IMR-90 (cell line): ENCODE data around the gene PLPP4. TPM values are rescaled to one million over a fixed set of nuclear protein-coding genes. Genes with fewer than 3 reads are reported as not detected.

Source experiments
- ATAC-seq: fragments of 200-7000 bp; cut with Tn5 transposase; 2 replicates; pipeline ENCODE4 v1.9.1; 2020; ENCODE audit warnings: low read depth, mild to moderate bottlenecking, moderate library complexity
- BruUV-seq: library from RNA; stranded (reverse); fragments of 400-500 nt; replicated peaks from 2 replicates; lab custom pipeline; 2021; lab: Mats Ljungman, UMichigan
- CTCF ChIA-PET: fragments of 300-600 bp; formaldehyde crosslinking; extraction: SDS; loops from one replicate; lab custom pipeline; 2021; ENCODE audit warnings: antibody characterized with exemption; lab: Yijun Ruan, JAX
- POLR2A ChIA-PET: fragments of 300-600 bp; sonication (Branson Sonifier 250); formaldehyde crosslinking; loops from one replicate; lab custom pipeline; 2022; ENCODE audit warnings: antibody characterized with exemption; ENCODE audit not compliant: unreplicated experiment; lab: Charles Lee
- DNase-seq: peaks from one replicate; pipeline ENCODE4 v3.0.0; 2013
- H2AFZ ChIP-seq: replicated peaks from 2 replicates; pipeline ENCODE3; 2013; ENCODE audit warnings: low read length, mild to moderate bottlenecking; ENCODE audit not compliant: poor library complexity
- H2AK5ac ChIP-seq: 2 replicates; pipeline ENCODE4 v1.6.1; 2013; ENCODE audit warnings: low read depth, low read length, inconsistent platforms
- H2AK9ac ChIP-seq: replicated peaks from 2 replicates; pipeline ENCODE3; 2013; ENCODE audit warnings: mild to moderate bottlenecking, low read depth, low read length, moderate library complexity; ENCODE audit not compliant: poor library complexity
- H2BK120ac ChIP-seq: 2 replicates; pipeline ENCODE4 v1.6.1; 2013; ENCODE audit warnings: low read depth, low read length, inconsistent platforms
- H2BK15ac ChIP-seq: 3 replicates; pipeline ENCODE4 v1.6.1; 2013; ENCODE audit warnings: low read depth, low read length, inconsistent platforms
- H2BK20ac ChIP-seq: 2 replicates; pipeline ENCODE4 v1.6.1; 2013; ENCODE audit warnings: low read depth, mild to moderate bottlenecking, inconsistent platforms, low read length, moderate library complexity
- H2BK5ac ChIP-seq: 2 replicates; pipeline ENCODE4 v1.6.1; 2013; ENCODE audit warnings: mild to moderate bottlenecking, low read depth, low read length, inconsistent platforms; ENCODE audit not compliant: poor library complexity, severe bottlenecking
- H3K14ac ChIP-seq: replicated peaks from 2 replicates; pipeline ENCODE4 v1.6.1; 2013; ENCODE audit warnings: low read depth, low read length, inconsistent platforms
- H3K18ac ChIP-seq: 2 replicates; pipeline ENCODE4 v1.6.1; 2013; ENCODE audit warnings: low read depth, low read length, control low read depth
- H3K23ac ChIP-seq: 2 replicates; pipeline ENCODE4 v1.6.1; 2013; ENCODE audit warnings: low read depth, low read length, inconsistent platforms
- H3K27ac ChIP-seq: 2 replicates; pipeline ENCODE4 v1.5.1; 2013; ENCODE audit warnings: mild to moderate bottlenecking, control low read depth, low read length; ENCODE audit not compliant: insufficient read depth
- H3K27me3 ChIP-seq: 2 replicates; pipeline ENCODE4 v1.6.1; 2013; ENCODE audit warnings: low read length; ENCODE audit not compliant: control insufficient read depth, insufficient read depth
- H3K36me3 ChIP-seq: 2 replicates; pipeline ENCODE4 v1.6.1; 2013; ENCODE audit warnings: low read length, mixed read lengths; ENCODE audit not compliant: control insufficient read depth, insufficient read depth
- H3K4ac ChIP-seq: 2 replicates; pipeline ENCODE4 v1.6.1; 2013; ENCODE audit warnings: low read depth, low read length, inconsistent platforms
- H3K4me1 ChIP-seq: 2 replicates; pipeline ENCODE4 v1.6.1; 2013; ENCODE audit warnings: low read length, mixed read lengths; ENCODE audit not compliant: control insufficient read depth, insufficient read depth
- H3K4me2 ChIP-seq: 2 replicates; pipeline ENCODE4 v1.6.1; 2013; ENCODE audit warnings: low read depth, mild to moderate bottlenecking, control low read depth, low read length, moderate library complexity
- H3K4me3 ChIP-seq: 2 replicates; pipeline ENCODE4 v1.5.1; 2013; ENCODE audit warnings: low read depth, mild to moderate bottlenecking, control low read depth, low read length, moderate library complexity; ENCODE audit not compliant: insufficient read depth
- H3K56ac ChIP-seq: 2 replicates; pipeline ENCODE4 v1.6.1; 2013; ENCODE audit warnings: low read length, inconsistent platforms; ENCODE audit not compliant: insufficient read depth; ENCODE audit errors: extremely low read depth
- H3K79me1 ChIP-seq, 2 experiments: 2 replicates each; pipeline ENCODE4 v1.6.1; 2013; ENCODE audit warnings: low read length in 2 of 2, inconsistent platforms in 1 of 2, low read depth in 1 of 2
- H3K9ac ChIP-seq: 2 replicates; pipeline ENCODE4 v1.6.1; 2013; ENCODE audit warnings: low read depth, low read length, control low read depth
- H3K9me1 ChIP-seq: 2 replicates; pipeline ENCODE4 v1.6.1; 2013; ENCODE audit warnings: low read length, inconsistent platforms; ENCODE audit not compliant: insufficient read depth
- H3K9me3 ChIP-seq: 2 replicates; pipeline ENCODE4 v1.6.1; 2013; ENCODE audit warnings: low read length; ENCODE audit not compliant: control insufficient read depth, insufficient read depth
- H4K20me1 ChIP-seq: 2 replicates; pipeline ENCODE4 v1.6.1; 2013; ENCODE audit warnings: low read length, inconsistent platforms; ENCODE audit not compliant: insufficient read depth
- H4K5ac ChIP-seq: 2 replicates; pipeline ENCODE4 v1.6.1; 2013; ENCODE audit warnings: mild to moderate bottlenecking, low read depth, low read length, control low read depth
- H4K8ac ChIP-seq, 2 experiments: 2 replicates each; pipeline ENCODE4 v1.6.1; 2013; ENCODE audit warnings: low read depth in 2 of 2, low read length in 2 of 2, control low read depth in 1 of 2, inconsistent platforms in 1 of 2
- H4K91ac ChIP-seq: 2 replicates; pipeline ENCODE4 v1.6.1; 2013; ENCODE audit warnings: low read depth, low read length, inconsistent platforms; ENCODE audit not compliant: insufficient read depth
- CEBPB ChIP-seq: IDR thresholded peaks from 2 replicates; pipeline ENCODE4 v1.6.1; 2012; ENCODE audit warnings: low read depth, low read length, improper control_type of control experiment
- FOS ChIP-seq: fragments of 150-350 bp; IDR thresholded peaks from 2 replicates; pipeline ENCODE4 v1.6.1; 2016; ENCODE audit warnings: low read depth, low read length
- MAFK ChIP-seq: IDR thresholded peaks from 2 replicates; pipeline ENCODE4 v1.6.1; 2012; ENCODE audit warnings: low read depth, low read length, improper control_type of control experiment
- MAZ ChIP-seq: IDR thresholded peaks from 2 replicates; pipeline ENCODE4 v1.6.1; 2012; ENCODE audit warnings: low read depth, mild to moderate bottlenecking, low read length, improper control_type of control experiment, moderate library complexity, borderline replicate concordance
- MXI1 ChIP-seq: IDR thresholded peaks from 2 replicates; pipeline ENCODE4 v1.6.1; 2012; ENCODE audit warnings: low read depth, mild to moderate bottlenecking, low read length, moderate library complexity, borderline replicate concordance
- NFE2L2 ChIP-seq: fragments of 150-350 bp; IDR thresholded peaks from 2 replicates; pipeline ENCODE4 v1.6.1; 2016; ENCODE audit warnings: low read depth, mild to moderate bottlenecking, low read length
- POLR2A ChIP-seq: IDR thresholded peaks from 2 replicates; pipeline ENCODE4 v1.6.1; 2012; ENCODE audit warnings: mild to moderate bottlenecking, low read depth, low read length
- RAD21 ChIP-seq: IDR thresholded peaks from 2 replicates; pipeline ENCODE4 v1.6.1; 2012; ENCODE audit warnings: low read length, improper control_type of control experiment
- RCOR1 ChIP-seq: IDR thresholded peaks from 2 replicates; pipeline ENCODE4 v1.6.1; 2012; ENCODE audit warnings: mild to moderate bottlenecking, low read length, improper control_type of control experiment; ENCODE audit not compliant: insufficient replicate concordance
- RFX5 ChIP-seq: IDR thresholded peaks from 2 replicates; pipeline ENCODE4 v1.8.0; 2012; ENCODE audit warnings: low read depth, mild to moderate bottlenecking, low read length, moderate library complexity
- WGBS, 2 experiments: methylation state at CpG; one replicate each; pipeline versions ENCODE4 v1.1.5 to v1.1.7; 2013; ENCODE audit warnings: missing lambda C conversion rate in 2 of 2; ENCODE audit not compliant: insufficient read length in 1 of 2; ENCODE audit errors: extremely low coverage in 2 of 2; 5-methylcytosine and 5-hydroxymethylcytosine counted together
- dilution Hi-C: fragments of 300-500 bp; cut with HindIII; formaldehyde crosslinking; loops from one replicate; pipeline ENCODE4 v1.14.3; 2018; ENCODE audit warnings: low sequenced_read_pairs; ENCODE audit not compliant: unreplicated experiment
- in situ Hi-C: fragments of 300-500 bp; cut with MboI; formaldehyde crosslinking; loops from 3 replicates; pipeline ENCODE4 v1.14.3; 2019; ENCODE audit warnings: low sequenced_read_pairs, inconsistent platforms, mixed read lengths
- intact Hi-C: fragments of 100-400 bp; cut with micrococcal nuclease; formaldehyde crosslinking; loops from 2 replicates; pipeline ENCODE4 v1.10.0; 2022
- polyA plus RNA-seq, 3 experiments: library from polyadenylated mRNA; depleted of rRNA; stranded (reverse); fragments of >200 nt; gene quantifications; 2 replicates each; pipeline ENCODE4 v1.2.3, GENCODE V29; 2012; ENCODE audit warnings: low replicate concordance in 1 of 3
- total RNA-seq: library from RNA; depleted of rRNA; stranded (reverse); fragments of >200 nt; gene quantifications from 2 replicates; pipeline ENCODE4 v1.2.3, GENCODE V29; 2012
- TF ChIP-seq, protein P1 (sequence below): conservative IDR thresholded peaks from 2 replicates; pipeline ENCODE4 v1.5.1; 2012; ENCODE audit warnings: mild to moderate bottlenecking, low read depth, low read length, improper control_type of control experiment
- TF ChIP-seq, protein P2 (sequence below): fragments of 150-350 bp; IDR thresholded peaks from 2 replicates; pipeline ENCODE4 v1.6.1; 2016; ENCODE audit warnings: low read depth, mild to moderate bottlenecking, low read length, moderate library complexity, borderline replicate concordance
- TF ChIP-seq, protein P3 (sequence below): fragments of 150-350 bp; IDR thresholded peaks from 2 replicates; pipeline ENCODE4 v1.6.1; 2017; ENCODE audit warnings: mild to moderate bottlenecking, antibody characterized with exemption, low read length, low read depth

Gene PLPP4
- total and polyA plus RNA-seq, 2 of the 4 experiments (the other 2 are of a cell fraction): 0.18 to 0.60 TPM

DNA sequence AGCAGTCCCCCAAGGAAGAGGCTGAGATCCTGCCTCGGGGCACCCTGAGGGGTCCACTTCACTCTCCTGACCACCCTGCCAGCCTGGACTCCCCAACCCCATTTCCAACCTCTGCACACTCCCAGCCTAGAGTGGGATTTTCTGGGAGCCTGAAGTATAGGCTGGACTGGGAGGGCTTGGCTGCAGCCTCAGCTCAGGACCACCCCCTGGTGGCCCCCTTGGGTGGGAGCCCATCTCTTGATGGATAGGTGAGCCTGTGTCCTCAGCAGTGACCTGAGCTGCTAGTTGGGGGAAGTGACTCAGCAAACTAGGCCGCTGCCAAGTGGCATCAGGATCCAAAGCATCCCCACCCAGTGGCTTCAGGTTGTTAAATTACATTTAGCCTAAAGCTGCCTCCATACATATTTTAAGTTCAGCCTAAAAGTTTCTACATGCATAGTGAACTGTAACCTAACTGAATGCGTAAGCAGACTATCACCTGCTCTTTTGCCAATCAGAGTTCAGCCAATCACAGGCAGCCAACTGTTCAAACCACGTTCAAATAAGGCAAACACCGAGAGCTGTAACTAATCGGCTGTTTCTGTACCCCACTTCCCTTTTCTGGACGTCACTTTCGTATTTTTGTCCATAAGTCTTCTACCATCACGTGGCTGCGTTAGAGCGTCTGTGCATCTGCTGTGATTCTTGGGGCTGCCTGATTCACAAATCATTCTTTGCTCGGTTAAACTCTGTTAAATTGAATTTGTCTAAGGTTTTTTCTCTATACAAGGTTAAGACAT lies 144.0 kb downstream of the PLPP4 start:
- Histone ChIP-seq H3K23ac (no peak overlapping the region), H3K4me1 (no peaks in the 10 kb centered on the region), H3K56ac (no peak overlapping the region), H2BK120ac (no peak overlapping the region), H2AK5ac (no peak overlapping the region), H3K27ac (no peak overlapping the region), H4K8ac (no peak overlapping the region), H2AK9ac (no peak overlapping the region), H4K20me1 (no peaks in the 10 kb centered on the region), H3K9me3 (peaks cover 38% of the 10 kb centered on the region), H4K5ac (no peak overlapping the region), H3K14ac (no peak overlapping the region), H3K18ac (no peak overlapping the region), H3K9ac (no peak overlapping the region), H3K79me1 (no peaks in the 10 kb centered on the region), H3K9me1 (no peaks in the 10 kb centered on the region), H2BK20ac (no peak overlapping the region), H3K36me3 (no peaks in the 10 kb centered on the region), H2BK5ac (no peak overlapping the region), H3K4ac (no peak overlapping the region), H3K4me2 (no peak overlapping the region), H2BK15ac (no peak overlapping the region), H3K27me3 (no peaks in the 10 kb centered on the region), H4K91ac (no peak overlapping the region), H2AFZ (no peak overlapping the region), H3K4me3 (no peak overlapping the region)
- DNase-seq (no peak), ATAC-seq (no peak)
- BruUV-seq: no TSS peak
- 67% methylated on average over 1 of the region's 12 CpGs; no CpG with 5 or more reads in 1 of the 2 experiments for WGBS, 2 experiments
- intact Hi-C loops: no loop called here
- dilution Hi-C loops: no loop called here
- ChIA-PET POLR2A (no interaction called here), CTCF (no interaction called here)
- in situ Hi-C loops: no loop called here
- TF ChIP-seq RFX5 (no peak), MAZ (no peak), RCOR1 (no peak), NFE2L2 (no peak), MAFK (no peak), FOS (no peak), POLR2A (no peak), MXI1 (no peak), CEBPB (no peak), RAD21 (no peak)
- TF ChIP-seq, protein P1, sequence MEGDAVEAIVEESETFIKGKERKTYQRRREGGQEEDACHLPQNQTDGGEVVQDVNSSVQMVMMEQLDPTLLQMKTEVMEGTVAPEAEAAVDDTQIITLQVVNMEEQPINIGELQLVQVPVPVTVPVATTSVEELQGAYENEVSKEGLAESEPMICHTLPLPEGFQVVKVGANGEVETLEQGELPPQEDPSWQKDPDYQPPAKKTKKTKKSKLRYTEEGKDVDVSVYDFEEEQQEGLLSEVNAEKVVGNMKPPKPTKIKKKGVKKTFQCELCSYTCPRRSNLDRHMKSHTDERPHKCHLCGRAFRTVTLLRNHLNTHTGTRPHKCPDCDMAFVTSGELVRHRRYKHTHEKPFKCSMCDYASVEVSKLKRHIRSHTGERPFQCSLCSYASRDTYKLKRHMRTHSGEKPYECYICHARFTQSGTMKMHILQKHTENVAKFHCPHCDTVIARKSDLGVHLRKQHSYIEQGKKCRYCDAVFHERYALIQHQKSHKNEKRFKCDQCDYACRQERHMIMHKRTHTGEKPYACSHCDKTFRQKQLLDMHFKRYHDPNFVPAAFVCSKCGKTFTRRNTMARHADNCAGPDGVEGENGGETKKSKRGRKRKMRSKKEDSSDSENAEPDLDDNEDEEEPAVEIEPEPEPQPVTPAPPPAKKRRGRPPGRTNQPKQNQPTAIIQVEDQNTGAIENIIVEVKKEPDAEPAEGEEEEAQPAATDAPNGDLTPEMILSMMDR: no peak
- TF ChIP-seq, protein P2, sequence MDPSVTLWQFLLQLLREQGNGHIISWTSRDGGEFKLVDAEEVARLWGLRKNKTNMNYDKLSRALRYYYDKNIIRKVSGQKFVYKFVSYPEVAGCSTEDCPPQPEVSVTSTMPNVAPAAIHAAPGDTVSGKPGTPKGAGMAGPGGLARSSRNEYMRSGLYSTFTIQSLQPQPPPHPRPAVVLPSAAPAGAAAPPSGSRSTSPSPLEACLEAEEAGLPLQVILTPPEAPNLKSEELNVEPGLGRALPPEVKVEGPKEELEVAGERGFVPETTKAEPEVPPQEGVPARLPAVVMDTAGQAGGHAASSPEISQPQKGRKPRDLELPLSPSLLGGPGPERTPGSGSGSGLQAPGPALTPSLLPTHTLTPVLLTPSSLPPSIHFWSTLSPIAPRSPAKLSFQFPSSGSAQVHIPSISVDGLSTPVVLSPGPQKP: no peak
- TF ChIP-seq, protein P3, sequence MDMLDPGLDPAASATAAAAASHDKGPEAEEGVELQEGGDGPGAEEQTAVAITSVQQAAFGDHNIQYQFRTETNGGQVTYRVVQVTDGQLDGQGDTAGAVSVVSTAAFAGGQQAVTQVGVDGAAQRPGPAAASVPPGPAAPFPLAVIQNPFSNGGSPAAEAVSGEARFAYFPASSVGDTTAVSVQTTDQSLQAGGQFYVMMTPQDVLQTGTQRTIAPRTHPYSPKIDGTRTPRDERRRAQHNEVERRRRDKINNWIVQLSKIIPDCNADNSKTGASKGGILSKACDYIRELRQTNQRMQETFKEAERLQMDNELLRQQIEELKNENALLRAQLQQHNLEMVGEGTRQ: no peak
